ENCODE data around the gene ENDOD1.

Gene ENDOD1

GRCh38 chr11:95144313-95145235, 54.9 kb downstream of the ENDOD1 start:
- no peak for TF ChIP-seq CTCF (IDR thresholded peaks at IDR 0.05; ENCODE audit: low read depth, low read length)
- H3K4me3 ChIP-seq (ENCODE audit: low read depth, low read length), result no peak overlapping the region

- no peak for TF ChIP-seq CTCF (IDR thresholded peaks at IDR 0.05; ENCODE audit: low read depth, low read length)
- H3K4me3 ChIP-seq (ENCODE audit: low read depth, low read length), result no peak overlapping the region
Measured at GRCh38 chr11:95145430-95146060, 55.9 kb downstream of the ENDOD1 start.

- TF ChIP-seq CTCF (IDR thresholded peaks at IDR 0.05; ENCODE audit: low read depth, low read length), result no peak
Measured at GRCh38 chr11:95147364-95147905, 57.8 kb downstream of the ENDOD1 start.

GRCh38 chr11:95148406-95148805, 58.8 kb downstream of the ENDOD1 start:
- H3K4me3 ChIP-seq (ENCODE audit: low read depth, low read length), result no peak overlapping the region
- no peak for TF ChIP-seq CTCF (IDR thresholded peaks at IDR 0.05; ENCODE audit: low read depth, low read length)

More at GRCh38 chr11:95147364-95147905, 57.8 kb downstream of the ENDOD1 start:
- no peak overlapping the region for H3K4me3 ChIP-seq (ENCODE audit: low read depth, low read length)

GRCh38 chr11:95148938-95149337, 59.3 kb downstream of the ENDOD1 start:
- TF ChIP-seq CTCF (IDR thresholded peaks at IDR 0.05; ENCODE audit: low read depth, low read length), result no peak
- no peak overlapping the region for H3K4me3 ChIP-seq (ENCODE audit: low read depth, low read length)

GRCh38 chr11:95149651-95150364, 60.2 kb downstream of the ENDOD1 start:
- TF ChIP-seq CTCF (IDR thresholded peaks at IDR 0.05; ENCODE audit: low read depth, low read length), result no peak
- no peak overlapping the region for H3K4me3 ChIP-seq (ENCODE audit: low read depth, low read length)
